ENCODE results near the gene SPATA13.
"Not testable (repeated sequence)": the region's sequence is repeated elsewhere in the genome, so short reads cannot be mapped to it uniquely, and the experiment has no call there.

DNA sequence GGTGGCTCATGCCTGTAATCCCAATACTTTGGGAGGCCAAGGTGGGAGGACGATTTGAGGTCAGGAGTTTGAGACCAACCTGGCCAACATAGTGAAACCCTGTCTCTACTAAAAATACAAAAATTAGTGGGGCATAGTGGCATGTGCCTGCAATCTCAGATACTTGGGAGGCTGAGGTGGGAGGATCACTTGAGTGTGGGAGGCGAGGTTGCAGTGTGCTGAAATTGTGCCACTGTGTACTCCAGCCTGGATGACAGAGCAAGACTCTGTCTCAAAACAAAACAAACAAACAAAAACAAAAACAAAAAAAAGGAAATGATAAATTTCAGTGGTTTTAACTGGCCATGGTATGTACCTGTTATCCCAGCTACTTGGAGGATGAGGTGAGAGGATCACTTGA lies 56.3 kb downstream of the SPATA13 start:
- not testable (repeated sequence) for TF ChIP-seq ZNF747 (tag by site-specific recombination; IDR thresholded peaks at IDR 0.05); ZNF660 (tag by site-specific recombination; IDR thresholded peaks at IDR 0.05); ZBTB7A (tag by site-specific recombination; IDR thresholded peaks at IDR 0.05; ENCODE audit: low read depth); GLIS2 (tag by site-specific recombination; IDR thresholded peaks at IDR 0.05); ZNF776 (tag by site-specific recombination; IDR thresholded peaks at IDR 0.05; ENCODE audit: borderline replicate concordance); KLF16 (tag by site-specific recombination; IDR thresholded peaks at IDR 0.05); ZNF121 (tag by site-specific recombination; IDR thresholded peaks at IDR 0.05); YY1 (tag by site-specific recombination; IDR thresholded peaks at IDR 0.05)
- TF ChIP-seq, protein P1, sequence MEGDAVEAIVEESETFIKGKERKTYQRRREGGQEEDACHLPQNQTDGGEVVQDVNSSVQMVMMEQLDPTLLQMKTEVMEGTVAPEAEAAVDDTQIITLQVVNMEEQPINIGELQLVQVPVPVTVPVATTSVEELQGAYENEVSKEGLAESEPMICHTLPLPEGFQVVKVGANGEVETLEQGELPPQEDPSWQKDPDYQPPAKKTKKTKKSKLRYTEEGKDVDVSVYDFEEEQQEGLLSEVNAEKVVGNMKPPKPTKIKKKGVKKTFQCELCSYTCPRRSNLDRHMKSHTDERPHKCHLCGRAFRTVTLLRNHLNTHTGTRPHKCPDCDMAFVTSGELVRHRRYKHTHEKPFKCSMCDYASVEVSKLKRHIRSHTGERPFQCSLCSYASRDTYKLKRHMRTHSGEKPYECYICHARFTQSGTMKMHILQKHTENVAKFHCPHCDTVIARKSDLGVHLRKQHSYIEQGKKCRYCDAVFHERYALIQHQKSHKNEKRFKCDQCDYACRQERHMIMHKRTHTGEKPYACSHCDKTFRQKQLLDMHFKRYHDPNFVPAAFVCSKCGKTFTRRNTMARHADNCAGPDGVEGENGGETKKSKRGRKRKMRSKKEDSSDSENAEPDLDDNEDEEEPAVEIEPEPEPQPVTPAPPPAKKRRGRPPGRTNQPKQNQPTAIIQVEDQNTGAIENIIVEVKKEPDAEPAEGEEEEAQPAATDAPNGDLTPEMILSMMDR (tag by site-specific recombination; IDR thresholded peaks at IDR 0.05) = not testable (repeated sequence)
- TF ChIP-seq, protein P2, sequence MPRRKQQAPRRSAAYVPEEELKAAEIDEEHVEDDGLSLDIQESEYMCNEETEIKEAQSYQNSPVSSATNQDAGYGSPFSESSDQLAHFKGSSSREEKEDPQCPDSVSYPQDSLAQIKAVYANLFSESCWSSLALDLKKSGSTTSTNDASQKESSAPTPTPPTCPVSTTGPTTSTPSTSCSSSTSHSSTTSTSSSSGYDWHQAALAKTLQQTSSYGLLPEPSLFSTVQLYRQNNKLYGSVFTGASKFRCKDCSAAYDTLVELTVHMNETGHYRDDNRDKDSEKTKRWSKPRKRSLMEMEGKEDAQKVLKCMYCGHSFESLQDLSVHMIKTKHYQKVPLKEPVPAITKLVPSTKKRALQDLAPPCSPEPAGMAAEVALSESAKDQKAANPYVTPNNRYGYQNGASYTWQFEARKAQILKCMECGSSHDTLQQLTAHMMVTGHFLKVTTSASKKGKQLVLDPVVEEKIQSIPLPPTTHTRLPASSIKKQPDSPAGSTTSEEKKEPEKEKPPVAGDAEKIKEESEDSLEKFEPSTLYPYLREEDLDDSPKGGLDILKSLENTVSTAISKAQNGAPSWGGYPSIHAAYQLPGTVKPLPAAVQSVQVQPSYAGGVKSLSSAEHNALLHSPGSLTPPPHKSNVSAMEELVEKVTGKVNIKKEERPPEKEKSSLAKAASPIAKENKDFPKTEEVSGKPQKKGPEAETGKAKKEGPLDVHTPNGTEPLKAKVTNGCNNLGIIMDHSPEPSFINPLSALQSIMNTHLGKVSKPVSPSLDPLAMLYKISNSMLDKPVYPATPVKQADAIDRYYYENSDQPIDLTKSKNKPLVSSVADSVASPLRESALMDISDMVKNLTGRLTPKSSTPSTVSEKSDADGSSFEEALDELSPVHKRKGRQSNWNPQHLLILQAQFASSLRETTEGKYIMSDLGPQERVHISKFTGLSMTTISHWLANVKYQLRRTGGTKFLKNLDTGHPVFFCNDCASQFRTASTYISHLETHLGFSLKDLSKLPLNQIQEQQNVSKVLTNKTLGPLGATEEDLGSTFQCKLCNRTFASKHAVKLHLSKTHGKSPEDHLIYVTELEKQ (tag by site-specific recombination; IDR thresholded peaks at IDR 0.05; ENCODE audit: borderline replicate concordance) = not testable (repeated sequence)
- TF ChIP-seq, protein P3, sequence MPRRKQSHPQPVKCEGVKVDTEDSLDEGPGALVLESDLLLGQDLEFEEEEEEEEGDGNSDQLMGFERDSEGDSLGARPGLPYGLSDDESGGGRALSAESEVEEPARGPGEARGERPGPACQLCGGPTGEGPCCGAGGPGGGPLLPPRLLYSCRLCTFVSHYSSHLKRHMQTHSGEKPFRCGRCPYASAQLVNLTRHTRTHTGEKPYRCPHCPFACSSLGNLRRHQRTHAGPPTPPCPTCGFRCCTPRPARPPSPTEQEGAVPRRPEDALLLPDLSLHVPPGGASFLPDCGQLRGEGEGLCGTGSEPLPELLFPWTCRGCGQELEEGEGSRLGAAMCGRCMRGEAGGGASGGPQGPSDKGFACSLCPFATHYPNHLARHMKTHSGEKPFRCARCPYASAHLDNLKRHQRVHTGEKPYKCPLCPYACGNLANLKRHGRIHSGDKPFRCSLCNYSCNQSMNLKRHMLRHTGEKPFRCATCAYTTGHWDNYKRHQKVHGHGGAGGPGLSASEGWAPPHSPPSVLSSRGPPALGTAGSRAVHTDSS (tag by site-specific recombination; IDR thresholded peaks at IDR 0.05) = not testable (repeated sequence)
- peak; percentile 59 for TF ChIP-seq ZFHX2 (tag by site-specific recombination; conservative IDR thresholded peaks at IDR 0.05)
- TF ChIP-seq, protein P4, sequence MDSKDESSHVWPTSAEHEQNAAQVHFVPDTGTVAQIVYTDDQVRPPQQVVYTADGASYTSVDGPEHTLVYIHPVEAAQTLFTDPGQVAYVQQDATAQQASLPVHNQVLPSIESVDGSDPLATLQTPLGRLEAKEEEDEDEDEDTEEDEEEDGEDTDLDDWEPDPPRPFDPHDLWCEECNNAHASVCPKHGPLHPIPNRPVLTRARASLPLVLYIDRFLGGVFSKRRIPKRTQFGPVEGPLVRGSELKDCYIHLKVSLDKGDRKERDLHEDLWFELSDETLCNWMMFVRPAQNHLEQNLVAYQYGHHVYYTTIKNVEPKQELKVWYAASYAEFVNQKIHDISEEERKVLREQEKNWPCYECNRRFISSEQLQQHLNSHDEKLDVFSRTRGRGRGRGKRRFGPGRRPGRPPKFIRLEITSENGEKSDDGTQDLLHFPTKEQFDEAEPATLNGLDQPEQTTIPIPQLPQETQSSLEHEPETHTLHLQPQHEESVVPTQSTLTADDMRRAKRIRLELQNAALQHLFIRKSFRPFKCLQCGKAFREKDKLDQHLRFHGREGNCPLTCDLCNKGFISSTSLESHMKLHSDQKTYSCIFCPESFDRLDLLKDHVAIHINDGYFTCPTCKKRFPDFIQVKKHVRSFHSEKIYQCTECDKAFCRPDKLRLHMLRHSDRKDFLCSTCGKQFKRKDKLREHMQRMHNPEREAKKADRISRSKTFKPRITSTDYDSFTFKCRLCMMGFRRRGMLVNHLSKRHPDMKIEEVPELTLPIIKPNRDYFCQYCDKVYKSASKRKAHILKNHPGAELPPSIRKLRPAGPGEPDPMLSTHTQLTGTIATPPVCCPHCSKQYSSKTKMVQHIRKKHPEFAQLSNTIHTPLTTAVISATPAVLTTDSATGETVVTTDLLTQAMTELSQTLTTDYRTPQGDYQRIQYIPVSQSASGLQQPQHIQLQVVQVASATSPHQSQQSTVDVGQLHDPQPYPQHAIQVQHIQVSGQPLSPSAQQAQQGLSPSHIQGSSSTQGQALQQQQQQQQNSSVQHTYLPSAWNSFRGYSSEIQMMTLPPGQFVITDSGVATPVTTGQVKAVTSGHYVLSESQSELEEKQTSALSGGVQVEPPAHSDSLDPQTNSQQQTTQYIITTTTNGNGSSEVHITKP (tag by site-specific recombination; IDR thresholded peaks at IDR 0.05) = not testable (repeated sequence)
- TF ChIP-seq, protein P5, sequence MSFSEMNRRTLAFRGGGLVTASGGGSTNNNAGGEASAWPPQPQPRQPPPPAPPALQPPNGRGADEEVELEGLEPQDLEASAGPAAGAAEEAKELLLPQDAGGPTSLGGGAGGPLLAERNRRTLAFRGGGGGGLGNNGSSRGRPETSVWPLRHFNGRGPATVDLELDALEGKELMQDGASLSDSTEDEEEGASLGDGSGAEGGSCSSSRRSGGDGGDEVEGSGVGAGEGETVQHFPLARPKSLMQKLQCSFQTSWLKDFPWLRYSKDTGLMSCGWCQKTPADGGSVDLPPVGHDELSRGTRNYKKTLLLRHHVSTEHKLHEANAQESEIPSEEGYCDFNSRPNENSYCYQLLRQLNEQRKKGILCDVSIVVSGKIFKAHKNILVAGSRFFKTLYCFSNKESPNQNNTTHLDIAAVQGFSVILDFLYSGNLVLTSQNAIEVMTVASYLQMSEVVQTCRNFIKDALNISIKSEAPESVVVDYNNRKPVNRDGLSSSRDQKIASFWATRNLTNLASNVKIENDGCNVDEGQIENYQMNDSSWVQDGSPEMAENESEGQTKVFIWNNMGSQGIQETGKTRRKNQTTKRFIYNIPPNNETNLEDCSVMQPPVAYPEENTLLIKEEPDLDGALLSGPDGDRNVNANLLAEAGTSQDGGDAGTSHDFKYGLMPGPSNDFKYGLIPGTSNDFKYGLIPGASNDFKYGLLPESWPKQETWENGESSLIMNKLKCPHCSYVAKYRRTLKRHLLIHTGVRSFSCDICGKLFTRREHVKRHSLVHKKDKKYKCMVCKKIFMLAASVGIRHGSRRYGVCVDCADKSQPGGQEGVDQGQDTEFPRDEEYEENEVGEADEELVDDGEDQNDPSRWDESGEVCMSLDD (tag by site-specific recombination; IDR thresholded peaks at IDR 0.05) = not testable (repeated sequence)

Data from HEK293 (cell line).